ENCODE data around the gene LIPT1. TPM values are rescaled to one million over a fixed set of nuclear protein-coding genes. Genes with fewer than 3 reads are reported as not detected.

Gene LIPT1
- total and polyA plus RNA-seq, 2 of the 8 experiments (the other 6 are each of a cell fraction or from before 2014, with no cell fraction given) = 6.1 to 10.9 TPM

DNA sequence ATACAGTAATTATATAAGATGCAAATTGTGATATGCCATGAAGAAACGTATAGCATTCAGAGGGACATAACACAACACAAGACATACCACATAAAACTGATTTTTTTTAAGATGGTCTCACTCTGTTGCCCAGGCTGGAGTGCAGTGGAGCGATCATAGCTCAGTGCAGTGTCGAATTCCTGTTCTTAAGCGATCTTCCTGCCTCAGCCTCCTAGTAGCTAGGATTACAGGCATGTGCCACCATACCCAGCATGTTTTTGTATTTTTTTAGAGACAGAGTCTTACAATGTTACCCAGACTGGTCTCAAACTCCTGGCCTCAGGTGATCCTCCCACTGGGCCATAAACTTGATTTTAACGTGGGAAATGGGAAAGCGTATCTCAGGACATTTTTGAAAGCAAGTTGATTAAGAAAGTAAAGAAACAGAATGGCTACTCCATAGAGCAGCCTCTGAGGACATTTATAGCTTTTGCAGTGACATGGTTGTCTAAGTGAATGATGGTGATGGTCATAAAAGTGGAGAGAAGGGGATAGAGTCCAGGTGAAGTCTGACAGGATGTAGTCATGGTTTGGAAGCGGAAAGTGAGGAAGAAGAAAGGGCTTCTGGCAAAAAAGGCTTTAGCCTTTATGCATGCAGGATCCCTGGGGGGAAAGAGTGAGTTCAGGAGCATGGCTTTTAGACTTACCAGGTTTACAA, 2.4 kb upstream of the LIPT1 start:
- POLR2A ChIA-PET (ENCODE audit: partially characterized antibody) = interaction anchor here (7.7 kb wide), 1 partner anchor 9 kb away, joined by 45 read pairs; the partner anchor contains the start of gene C2orf15
- CTCF ChIA-PET (ENCODE audit: partially characterized antibody) = interaction anchor here (1.4 kb wide), 1 partner anchor 10 kb away, joined by 3 read pairs; no protein-coding TSS in a partner anchor
- H2BK5ac ChIP-seq (ENCODE audit: low read depth, low read length) = no peak overlapping the region
- no peak overlapping the region for H3K23ac ChIP-seq (ENCODE audit: insufficient read length)
- peaks cover 0 to 7% of the 10 kb centered on the region in 2 experiments; a peak in 2 of 4 replicates for H3K79me2 ChIP-seq (ENCODE audit: control insufficient read depth in 1 of 2, insufficient read depth in 2 of 2, low read length in 2 of 2)
- peaks cover 11% of the 10 kb centered on the region for H3K23me2 ChIP-seq (ENCODE audit: low read depth, low read length)
- peaks cover 0 to 7% (median 3%) of the 10 kb centered on the region in 4 experiments; a peak in 2 of 7 replicates for H3K4me1 ChIP-seq (replicated peaks in 1 of 4; ENCODE audit: control insufficient read depth in 3 of 4, insufficient read depth in 4 of 4, low read length in 3 of 4)
- no peaks in the 10 kb centered on the region for H3K27me3 ChIP-seq (replicated peaks in 1 of 4; ENCODE audit: control insufficient read depth in 3 of 4, extremely low read depth in 1 of 4, insufficient read depth in 3 of 4, low read length in 3 of 4)
- no peaks in the 10 kb centered on the region for H3K79me1 ChIP-seq (ENCODE audit: low read depth, low read length)
- no peak overlapping the region for H4K5ac ChIP-seq (ENCODE audit: insufficient read length, low read depth, low read length)
- H4K8ac ChIP-seq (ENCODE audit: extremely low read depth, insufficient read depth, low read length) = no peak overlapping the region
- H2BK120ac ChIP-seq (replicated peaks; ENCODE audit: low read depth, low read length) = no peak overlapping the region
- no peak for DNase-seq (ENCODE audit: low read depth in 1 of 2, low spot score in 2 of 2)
- no peaks in the 10 kb centered on the region for H3K9me3 ChIP-seq (ENCODE audit: insufficient read depth in 2 of 2, low read depth in 1 of 2, low read length in 1 of 2)
- H3K9ac ChIP-seq (replicated peaks in 1 of 4; ENCODE audit: extremely low read depth in 1 of 4, low read depth in 3 of 4, low read length in 3 of 4) = no peak overlapping the region
- H3K4ac ChIP-seq (replicated peaks; ENCODE audit: insufficient read length, low read depth, low read length) = no peak overlapping the region
- H3K56ac ChIP-seq (replicated peaks; ENCODE audit: insufficient read length, low read depth, low read length) = no peak overlapping the region
- H2BK20ac ChIP-seq (ENCODE audit: low read length) = no peak overlapping the region
- no peak overlapping the region for H3K4me3 ChIP-seq (ENCODE audit: extremely low read depth in 1 of 4, insufficient read depth in 2 of 4, low read depth in 3 of 4, low read length in 4 of 4)
- no peak for FAIRE-seq
- no peak overlapping the region for H3K4me2 ChIP-seq (ENCODE audit: insufficient read depth in 1 of 2, low read depth in 2 of 2, low read length in 2 of 2)
- no peak overlapping the region for H2BK15ac ChIP-seq (ENCODE audit: low read length)
- no peak overlapping the region for H3K14ac ChIP-seq (ENCODE audit: insufficient read length)
- no peaks in the 10 kb centered on the region for H4K20me1 ChIP-seq (replicated peaks in 1 of 2; ENCODE audit: control insufficient read depth in 1 of 2, insufficient read depth in 2 of 2, low read length in 2 of 2)
- no peak overlapping the region for H3K18ac ChIP-seq (ENCODE audit: extremely low read depth, low read length)
- no peak overlapping the region for H2AK5ac ChIP-seq (ENCODE audit: low read depth, low read length)
- no peak overlapping the region for H2AFZ ChIP-seq (ENCODE audit: low read length)
- no peak overlapping the region for H2BK12ac ChIP-seq (ENCODE audit: low read depth, low read length)
- H4K91ac ChIP-seq (replicated peaks; ENCODE audit: insufficient read length, low read length) = no peak overlapping the region
- H3K27ac ChIP-seq (ENCODE audit: low read depth, low read length) = no peak overlapping the region
- 88% methylated on average over 7 of the region's 7 CpGs; no CpG with 5 or more reads in 1 of the 2 experiments for WGBS, 2 experiments (ENCODE audit: extremely low coverage in 1 of 2, insufficient coverage in 1 of 2, insufficient read length in 1 of 2, insufficient replicate concordance in 2 of 2, low coverage in 1 of 2, low lambda C conversion rate in 2 of 2, missing lambda C conversion rate in 1 of 2)
- peaks cover 0 to 9% (median 0%) of the 10 kb centered on the region in 4 experiments; a peak in 2 of 8 replicates for H3K36me3 ChIP-seq (ENCODE audit: control insufficient read depth in 2 of 4, insufficient read depth in 4 of 4, low read length in 3 of 4)
- TF ChIP-seq YY1 (IDR thresholded peaks at IDR 0.05; ENCODE audit: low read depth, low read length) (no peak), TAF7 (optimal IDR thresholded peaks at IDR 0.05; ENCODE audit: borderline replicate concordance, low read depth, low read length) (no peak), GABPA (IDR thresholded peaks at IDR 0.05; ENCODE audit: borderline replicate concordance, insufficient read depth, low read length) (no peak), JUND (IDR thresholded peaks at IDR 0.05; ENCODE audit: low read length) (no peak), GTF2F1 (IDR thresholded peaks at IDR 0.05; ENCODE audit: borderline replicate concordance, low read depth, low read length) (no peak), BRCA1 (IDR thresholded peaks at IDR 0.05; ENCODE audit: low read depth, low read length) (no peak), MAFK (IDR thresholded peaks at IDR 0.05; ENCODE audit: low read depth, low read length) (no peak), BCL11A (IDR thresholded peaks at IDR 0.05; ENCODE audit: low read depth in 2 of 2, low read length in 2 of 2) (no peak), EGR1 (IDR thresholded peaks at IDR 0.05; ENCODE audit: borderline replicate concordance, low read depth, low read length) (no peak), CEBPB (IDR thresholded peaks at IDR 0.05; ENCODE audit: low read depth, low read length) (no peak), SUZ12 (IDR thresholded peaks at IDR 0.05; ENCODE audit: low read length) (no peak), CBX5 (IDR thresholded peaks at IDR 0.05; ENCODE audit: low read depth, low read length) (no peak), CREB1 (IDR thresholded peaks at IDR 0.05) (no peak)
